ENCODE measurements around the gene RIPOR3.

DNA sequence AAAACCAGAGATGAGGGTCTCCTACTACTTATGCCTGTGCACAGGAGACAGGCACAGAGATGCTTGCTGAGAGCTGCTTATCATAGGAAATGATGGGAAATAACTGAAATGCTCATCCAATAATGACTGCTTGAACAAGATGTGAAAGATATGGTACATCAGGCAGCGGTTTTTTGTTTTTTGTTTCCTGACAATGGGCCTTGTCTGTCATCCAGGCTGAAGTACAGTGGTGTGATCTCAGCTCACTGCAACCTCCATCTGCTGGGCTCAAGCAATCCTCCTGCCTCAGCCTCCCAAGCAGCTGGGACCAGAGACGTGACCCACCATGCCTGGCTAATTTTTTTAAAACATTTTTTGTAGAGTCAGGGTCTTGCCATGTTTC is 1.2 kb upstream of the RIPOR3 start:
- TF ChIP-seq, protein P1, sequence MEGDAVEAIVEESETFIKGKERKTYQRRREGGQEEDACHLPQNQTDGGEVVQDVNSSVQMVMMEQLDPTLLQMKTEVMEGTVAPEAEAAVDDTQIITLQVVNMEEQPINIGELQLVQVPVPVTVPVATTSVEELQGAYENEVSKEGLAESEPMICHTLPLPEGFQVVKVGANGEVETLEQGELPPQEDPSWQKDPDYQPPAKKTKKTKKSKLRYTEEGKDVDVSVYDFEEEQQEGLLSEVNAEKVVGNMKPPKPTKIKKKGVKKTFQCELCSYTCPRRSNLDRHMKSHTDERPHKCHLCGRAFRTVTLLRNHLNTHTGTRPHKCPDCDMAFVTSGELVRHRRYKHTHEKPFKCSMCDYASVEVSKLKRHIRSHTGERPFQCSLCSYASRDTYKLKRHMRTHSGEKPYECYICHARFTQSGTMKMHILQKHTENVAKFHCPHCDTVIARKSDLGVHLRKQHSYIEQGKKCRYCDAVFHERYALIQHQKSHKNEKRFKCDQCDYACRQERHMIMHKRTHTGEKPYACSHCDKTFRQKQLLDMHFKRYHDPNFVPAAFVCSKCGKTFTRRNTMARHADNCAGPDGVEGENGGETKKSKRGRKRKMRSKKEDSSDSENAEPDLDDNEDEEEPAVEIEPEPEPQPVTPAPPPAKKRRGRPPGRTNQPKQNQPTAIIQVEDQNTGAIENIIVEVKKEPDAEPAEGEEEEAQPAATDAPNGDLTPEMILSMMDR (IDR thresholded peaks at IDR 0.05; ENCODE audit: low read length): no peak
- no peak for TF ChIP-seq EZH2 (IDR thresholded peaks at IDR 0.05; ENCODE audit: borderline replicate concordance, low read length)
